Measurements from ENCODE around the gene SIX5. TPM values are rescaled to one million over a fixed set of nuclear protein-coding genes. Genes with fewer than 3 reads are reported as not detected.

Gene SIX5
- total and polyA plus RNA-seq, 5 donors from 2014 or later = 0.17 to 1.3 (median 0.25) TPM; not detected in 1

- ATAC-seq (ENCODE audit: low read depth in 2 of 2) = no peak
- no peak for DNase-seq
- Mint-ChIP-seq H3K4me1 (peaks cover 0 to 13% (median 3%) of the 10 kb centered on the region in 4 donors), H3K9me3 (no peaks in the 10 kb centered on the region), H3K27ac (peak overlapping the region in 1 of 3 donors; percentile 82), H3K36me3 (no peaks in the 10 kb centered on the region), H3K27me3 (peaks cover 9% of the 10 kb centered on the region), H3K4me3 (no peak overlapping the region)
- Histone ChIP-seq H3K4me1 (ENCODE audit: control insufficient read depth, insufficient read depth, low read length, poor library complexity, severe bottlenecking) (peaks cover 27% of the 10 kb centered on the region), H3K36me3 (ENCODE audit: control insufficient read depth, insufficient read depth, low read length) (no peaks in the 10 kb centered on the region), H3K27me3 (ENCODE audit: control insufficient read depth, insufficient read depth, low read length) (no peaks in the 10 kb centered on the region), H3K4me3 (ENCODE audit: low read depth, low read length) (no peak overlapping the region), H3K27ac (ENCODE audit: insufficient read depth, low read length, poor library complexity, severe bottlenecking) (no peak overlapping the region), H3K9me3 (ENCODE audit: control insufficient read depth in 2 of 2, low read length in 2 of 2) (no peaks in the 10 kb centered on the region)
Measured at GRCh38 chr19:45765702-45766295, 3.3 kb downstream of the SIX5 start.

- H3K9me3 ChIP-seq (ENCODE audit: control insufficient read depth in 2 of 2, low read length in 2 of 2) = no peaks in the 10 kb centered on the region
- no peaks in the 10 kb centered on the region for H3K27me3 ChIP-seq (ENCODE audit: control insufficient read depth, insufficient read depth, low read length)
- H3K27ac ChIP-seq (ENCODE audit: insufficient read depth, low read length, poor library complexity, severe bottlenecking) = no peak overlapping the region
- ATAC-seq (ENCODE audit: low read depth in 2 of 2) = no peak
- no peaks in the 10 kb centered on the region for H3K36me3 ChIP-seq (ENCODE audit: control insufficient read depth, insufficient read depth, low read length)
- Mint-ChIP-seq H3K36me3 (no peaks in the 10 kb centered on the region), H3K27ac (no peak overlapping the region), H3K9me3 (no peaks in the 10 kb centered on the region), H3K27me3 (peaks cover 9% of the 10 kb centered on the region), H3K4me1 (peaks cover 0 to 8% (median 3%) of the 10 kb centered on the region in 4 donors), H3K4me3 (peak overlapping the region in 3 of 4 donors; percentile 65 to 77 (median 74))
- H3K4me1 ChIP-seq (ENCODE audit: control insufficient read depth, insufficient read depth, low read length, poor library complexity, severe bottlenecking) = peaks cover 21% of the 10 kb centered on the region
- DNase-seq = no peak
- no peak overlapping the region for H3K4me3 ChIP-seq (ENCODE audit: low read depth, low read length)
Measured at GRCh38 chr19:45764945-45765701, 3.9 kb downstream of the SIX5 start.

- Mint-ChIP-seq H3K4me1 (peaks cover 0 to 3% (median under 1%) of the 10 kb centered on the region in 4 donors), H3K27ac (no peak overlapping the region), H3K27me3 (peaks cover 4% of the 10 kb centered on the region), H3K4me3 (peak overlapping the region in 1 of 4 donors; percentile 77), H3K36me3 (no peaks in the 10 kb centered on the region), H3K9me3 (no peaks in the 10 kb centered on the region)
- ATAC-seq (ENCODE audit: low read depth in 2 of 2) (no peak), DNase-seq (no peak)
- no peaks in the 10 kb centered on the region for H3K36me3 ChIP-seq (ENCODE audit: control insufficient read depth, insufficient read depth, low read length)
- H3K4me3 ChIP-seq (ENCODE audit: low read depth, low read length) = no peak overlapping the region
- peaks cover 14% of the 10 kb centered on the region for H3K4me1 ChIP-seq (ENCODE audit: control insufficient read depth, insufficient read depth, low read length, poor library complexity, severe bottlenecking)
- H3K9me3 ChIP-seq (ENCODE audit: control insufficient read depth in 2 of 2, low read length in 2 of 2) = no peaks in the 10 kb centered on the region
- H3K27ac ChIP-seq (ENCODE audit: insufficient read depth, low read length, poor library complexity, severe bottlenecking) = no peak overlapping the region
- H3K27me3 ChIP-seq (ENCODE audit: control insufficient read depth, insufficient read depth, low read length) = no peaks in the 10 kb centered on the region
Measured at GRCh38 chr19:45764475-45764874, 4.6 kb downstream of the SIX5 start.

- H3K4me1 ChIP-seq (ENCODE audit: control insufficient read depth, insufficient read depth, low read length, poor library complexity, severe bottlenecking) = peaks cover 10% of the 10 kb centered on the region
- H3K27me3 ChIP-seq (ENCODE audit: control insufficient read depth, insufficient read depth, low read length) = no peaks in the 10 kb centered on the region
- no peaks in the 10 kb centered on the region for H3K9me3 Mint-ChIP-seq
- H3K4me3 Mint-ChIP-seq = no peak overlapping the region
- H3K27me3 Mint-ChIP-seq = peaks cover under 1% of the 10 kb centered on the region
- no peak for DNase-seq
- H3K27ac ChIP-seq (ENCODE audit: insufficient read depth, low read length, poor library complexity, severe bottlenecking) = no peak overlapping the region
- H3K36me3 ChIP-seq (ENCODE audit: control insufficient read depth, insufficient read depth, low read length) = no peaks in the 10 kb centered on the region
- no peak overlapping the region for H3K4me3 ChIP-seq (ENCODE audit: low read depth, low read length)
- H3K9me3 ChIP-seq (ENCODE audit: control insufficient read depth in 2 of 2, low read length in 2 of 2) = no peaks in the 10 kb centered on the region
- no peak overlapping the region for H3K27ac Mint-ChIP-seq
- ATAC-seq (ENCODE audit: low read depth in 2 of 2) = no peak
- no peaks in the 10 kb centered on the region for H3K4me1 Mint-ChIP-seq
- no peaks in the 10 kb centered on the region for H3K36me3 Mint-ChIP-seq
Measured at GRCh38 chr19:45763691-45764294, 5.3 kb downstream of the SIX5 start.

- H3K9me3 ChIP-seq (ENCODE audit: control insufficient read depth in 2 of 2, low read length in 2 of 2) = no peaks in the 10 kb centered on the region
- no peaks in the 10 kb centered on the region for H3K27me3 Mint-ChIP-seq
- no peak overlapping the region for H3K27ac Mint-ChIP-seq
- H3K4me1 Mint-ChIP-seq = no peaks in the 10 kb centered on the region
- H3K36me3 ChIP-seq (ENCODE audit: control insufficient read depth, insufficient read depth, low read length) = no peaks in the 10 kb centered on the region
- DNase-seq = no peak
- no peak overlapping the region for H3K4me3 ChIP-seq (ENCODE audit: low read depth, low read length)
- H3K9me3 Mint-ChIP-seq = no peaks in the 10 kb centered on the region
- H3K4me1 ChIP-seq (ENCODE audit: control insufficient read depth, insufficient read depth, low read length, poor library complexity, severe bottlenecking) = peaks cover 6% of the 10 kb centered on the region
- H3K4me3 Mint-ChIP-seq = no peak overlapping the region
- no peak overlapping the region for H3K27ac ChIP-seq (ENCODE audit: insufficient read depth, low read length, poor library complexity, severe bottlenecking)
- ATAC-seq (ENCODE audit: low read depth in 2 of 2) = no peak
- H3K36me3 Mint-ChIP-seq = no peaks in the 10 kb centered on the region
- no peaks in the 10 kb centered on the region for H3K27me3 ChIP-seq (ENCODE audit: control insufficient read depth, insufficient read depth, low read length)
Measured at GRCh38 chr19:45762870-45763631, 6.0 kb downstream of the SIX5 start.

- Histone ChIP-seq H3K4me1 (ENCODE audit: control insufficient read depth, insufficient read depth, low read length, poor library complexity, severe bottlenecking) (no peaks in the 10 kb centered on the region), H3K27me3 (ENCODE audit: control insufficient read depth, insufficient read depth, low read length) (no peaks in the 10 kb centered on the region), H3K27ac (ENCODE audit: insufficient read depth, low read length, poor library complexity, severe bottlenecking) (no peak overlapping the region), H3K36me3 (ENCODE audit: control insufficient read depth, insufficient read depth, low read length) (no peaks in the 10 kb centered on the region), H3K4me3 (ENCODE audit: low read depth, low read length) (no peak overlapping the region), H3K9me3 (ENCODE audit: control insufficient read depth in 2 of 2, low read length in 2 of 2) (no peaks in the 10 kb centered on the region)
- Mint-ChIP-seq H3K27me3 (no peaks in the 10 kb centered on the region), H3K27ac (no peak overlapping the region), H3K9me3 (no peaks in the 10 kb centered on the region), H3K36me3 (no peaks in the 10 kb centered on the region), H3K4me3 (no peak overlapping the region), H3K4me1 (no peaks in the 10 kb centered on the region)
- ATAC-seq (ENCODE audit: low read depth in 2 of 2) = no peak
- DNase-seq = no peak
Measured at GRCh38 chr19:45761714-45762113, 7.3 kb downstream of the SIX5 start.

GRCh38 chr19:45758921-45759320, 10.1 kb downstream of the SIX5 start:
- no peaks in the 10 kb centered on the region for H3K27me3 ChIP-seq (ENCODE audit: control insufficient read depth, insufficient read depth, low read length)
- Mint-ChIP-seq H3K27ac (no peak overlapping the region), H3K36me3 (no peaks in the 10 kb centered on the region), H3K27me3 (no peaks in the 10 kb centered on the region), H3K9me3 (no peaks in the 10 kb centered on the region), H3K4me3 (no peak overlapping the region), H3K4me1 (no peaks in the 10 kb centered on the region)
- H3K9me3 ChIP-seq (ENCODE audit: control insufficient read depth in 2 of 2, low read length in 2 of 2) = no peaks in the 10 kb centered on the region
- no peak overlapping the region for H3K27ac ChIP-seq (ENCODE audit: insufficient read depth, low read length, poor library complexity, severe bottlenecking)
- no peaks in the 10 kb centered on the region for H3K36me3 ChIP-seq (ENCODE audit: control insufficient read depth, insufficient read depth, low read length)
- H3K4me1 ChIP-seq (ENCODE audit: control insufficient read depth, insufficient read depth, low read length, poor library complexity, severe bottlenecking) = no peaks in the 10 kb centered on the region
- no peak overlapping the region for H3K4me3 ChIP-seq (ENCODE audit: low read depth, low read length)
- DNase-seq = no peak
- ATAC-seq (ENCODE audit: low read depth in 2 of 2) = no peak

All from CD4-positive, CD25-positive, alpha-beta regulatory T cell (primary cell).